ENCODE data around the gene EPS8L2.

EPS8L2 gene
- total RNA-seq: 0.31 to 3.6 (median 1.8) reads per million in 17 experiments

DNA sequence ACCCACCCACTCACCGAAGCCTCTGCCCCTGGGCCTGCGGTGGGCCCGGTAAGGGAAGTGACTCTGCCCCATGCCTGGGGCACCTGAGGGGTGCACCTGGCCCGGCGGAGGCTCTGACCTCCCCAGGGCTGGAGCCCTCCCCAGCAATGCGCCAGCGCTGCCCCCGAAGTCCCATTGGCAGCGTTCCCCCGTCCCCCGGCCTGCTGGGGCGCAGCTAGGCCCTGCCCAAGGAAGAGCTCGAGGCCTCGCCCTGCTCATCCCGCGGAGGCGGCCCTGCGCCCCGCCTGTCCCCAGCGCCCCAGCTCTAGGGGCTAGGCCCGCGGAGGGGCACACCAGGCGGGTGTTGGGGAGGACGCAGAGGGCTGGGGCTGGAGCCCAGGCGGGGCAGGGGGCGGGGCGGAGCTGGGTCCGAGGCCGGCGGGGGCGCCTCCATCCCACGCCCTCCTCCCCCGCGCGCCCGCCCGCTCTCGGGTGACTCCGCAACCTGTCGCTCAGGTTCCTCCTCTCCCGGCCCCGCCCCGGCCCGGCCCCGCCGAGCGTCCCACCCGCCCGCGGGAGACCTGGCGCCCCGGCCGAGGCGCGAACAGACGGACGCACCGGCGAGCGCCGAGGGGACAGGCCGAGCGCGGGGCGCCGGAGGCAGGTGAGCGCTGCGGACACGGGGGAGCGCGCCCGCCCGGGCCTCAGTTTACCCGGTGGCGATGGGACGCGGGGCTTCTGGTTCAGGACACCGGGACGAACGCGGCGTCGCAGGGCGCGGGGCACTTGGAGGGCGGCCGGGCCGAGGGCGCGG is at the start of gene EPS8L2:
Gene EPS8L2 (plus strand): TSS at position 586 of the 793 bp plus-strand sequence. CDS start 3,177 bp downstream, outside the sequence.
- peak in 1 of 4 experiments; percentile 44 for DNase-seq

DNA sequence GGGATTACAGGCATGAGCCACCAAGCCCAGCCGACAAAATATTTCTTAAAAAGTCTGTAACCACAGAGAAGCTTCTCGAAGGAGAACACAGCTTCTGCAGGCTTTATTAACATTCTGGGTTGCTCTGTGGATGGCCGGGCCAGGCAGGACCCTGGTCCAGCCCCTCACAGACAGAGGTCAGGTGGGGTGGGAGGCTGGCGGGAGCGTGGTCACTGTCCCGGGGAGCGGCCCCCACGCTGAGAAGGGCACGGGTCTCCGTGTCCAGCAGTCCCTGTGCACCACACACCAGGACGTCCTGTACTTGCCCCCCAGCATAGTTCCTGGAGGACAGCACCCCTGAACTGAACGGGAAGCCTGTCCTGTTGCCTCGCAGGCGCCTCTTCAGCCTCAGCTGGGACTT is 49.6 kb upstream of the EPS8L2 start:
- DNase-seq: no peak

DNA sequence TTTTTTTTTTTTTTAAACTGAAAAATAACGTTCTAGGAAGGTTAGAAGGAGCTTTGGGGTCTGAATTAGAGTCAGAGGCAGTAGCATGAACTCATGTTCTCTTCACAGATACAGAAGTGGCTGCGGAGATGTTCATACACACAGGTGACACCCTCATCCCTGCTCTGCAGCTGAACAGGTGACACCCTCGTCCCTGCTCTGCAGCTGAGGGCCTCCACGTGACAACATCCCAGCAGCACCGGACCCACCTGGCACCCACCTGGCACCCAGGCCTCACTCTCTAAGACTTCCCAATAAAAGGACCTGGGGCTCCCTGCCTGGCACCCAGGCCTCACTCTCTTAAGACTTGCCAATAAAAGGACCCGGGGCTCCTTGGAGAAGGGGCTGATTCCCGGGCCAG is 49.2 kb upstream of the EPS8L2 start:
- no peak for DNase-seq

DNA sequence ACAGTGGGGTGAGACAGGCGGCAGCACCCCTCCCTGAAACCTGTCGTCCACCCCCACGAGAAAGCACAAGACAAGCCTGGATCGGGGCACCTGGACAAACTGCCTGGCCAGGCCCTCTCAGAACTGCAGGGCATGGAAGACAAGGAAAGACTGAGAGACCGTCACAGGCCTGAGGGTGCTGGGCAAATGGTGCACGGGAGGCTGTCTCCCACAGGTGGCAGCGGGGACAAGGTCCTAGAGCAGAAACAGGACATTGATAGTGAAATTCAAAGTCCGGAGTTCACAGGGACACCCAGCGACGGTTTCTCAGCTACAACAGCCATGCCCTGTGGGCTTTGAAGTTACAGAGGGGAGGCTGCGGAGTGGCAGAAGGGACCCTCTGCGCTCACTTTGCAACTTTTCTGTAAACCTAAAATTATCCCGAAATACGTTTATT is 48.3 kb upstream of the EPS8L2 start:
- DNase-seq: no peak

DNA sequence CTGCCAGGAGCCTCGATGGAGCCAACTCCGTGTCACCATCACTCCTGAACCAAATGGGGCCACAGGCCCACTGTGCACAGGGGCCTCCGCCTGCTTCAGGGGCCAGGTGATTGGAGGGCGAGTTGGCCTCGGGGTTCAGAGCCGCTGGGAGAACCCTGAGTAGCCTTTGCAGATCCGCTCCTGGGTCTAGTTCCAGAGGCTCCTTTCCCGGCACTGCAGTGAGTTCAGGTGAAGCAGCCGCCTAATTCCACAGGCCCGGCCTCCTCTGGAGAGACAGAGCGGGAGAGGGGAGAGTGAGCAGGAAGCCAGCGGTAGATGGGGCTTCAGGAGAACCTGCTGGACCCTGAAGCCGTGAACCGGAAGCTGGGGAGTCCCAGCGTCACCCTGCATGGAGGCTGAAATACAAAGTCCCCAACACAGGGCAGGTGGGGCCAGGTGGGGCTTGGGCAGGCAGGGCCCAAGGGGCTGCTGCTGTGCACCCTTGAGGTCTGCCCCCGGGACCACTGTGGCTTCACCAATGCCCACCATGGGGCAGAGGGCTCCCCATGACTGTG is 46.4 kb upstream of the EPS8L2 start:
- DNase-seq: no peak

DNA sequence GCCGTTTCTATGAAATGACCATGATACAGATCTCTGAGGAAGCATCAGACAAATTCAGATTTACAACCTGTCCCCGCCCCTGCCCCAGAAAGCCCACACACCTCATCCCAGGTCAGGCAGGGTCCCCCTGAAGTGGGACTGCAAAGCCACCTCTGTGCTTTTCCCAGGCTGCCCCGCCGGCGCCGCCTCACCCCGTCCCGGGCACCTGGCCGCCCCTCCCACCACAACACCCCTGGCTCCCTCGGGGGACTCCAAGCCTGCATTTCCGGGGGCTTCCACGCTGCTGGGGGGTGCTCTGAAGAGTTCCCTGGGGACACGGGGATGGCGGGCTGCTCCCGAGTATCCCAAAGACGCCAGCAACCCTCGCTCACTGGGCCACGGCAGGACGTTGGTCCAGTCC is 45.8 kb upstream of the EPS8L2 start:
- no peak for DNase-seq

DNA sequence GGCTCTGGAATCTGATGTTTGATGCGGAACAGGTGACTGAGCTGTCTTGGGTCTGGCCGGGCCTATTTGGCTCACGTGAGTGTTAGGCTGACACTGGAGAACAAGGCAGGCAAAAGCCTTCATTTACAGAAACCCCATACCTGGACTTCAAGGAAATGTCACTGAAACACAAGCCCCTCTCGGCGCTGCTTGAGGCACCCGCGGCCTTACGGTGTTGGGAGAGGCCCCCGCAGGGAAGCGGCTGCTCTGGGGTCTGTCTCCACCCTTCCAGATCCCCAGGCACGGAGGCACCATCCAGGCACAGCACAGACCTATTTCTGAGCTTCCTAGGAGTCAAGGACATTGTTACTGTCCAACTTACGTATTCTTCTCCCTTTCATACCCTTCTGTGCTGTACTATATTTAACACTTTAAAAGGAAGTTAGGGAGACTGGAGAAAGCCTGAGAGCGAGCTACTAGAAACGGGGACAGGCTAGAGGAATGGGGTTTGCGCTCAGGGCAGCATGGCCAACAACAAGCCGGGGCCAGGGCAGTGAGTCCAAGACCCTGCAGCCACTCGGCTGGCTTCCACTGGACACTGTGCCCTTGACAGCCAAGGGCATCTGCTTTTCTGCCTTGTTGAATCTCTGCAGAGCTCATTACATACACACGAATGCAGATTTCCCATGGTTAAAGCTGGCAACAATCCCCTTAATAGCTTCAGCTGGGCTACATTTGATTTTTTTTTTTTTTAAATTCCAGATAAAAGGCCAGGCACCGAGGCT is 45.2 kb upstream of the EPS8L2 start:
- no peak for DNase-seq

DNA sequence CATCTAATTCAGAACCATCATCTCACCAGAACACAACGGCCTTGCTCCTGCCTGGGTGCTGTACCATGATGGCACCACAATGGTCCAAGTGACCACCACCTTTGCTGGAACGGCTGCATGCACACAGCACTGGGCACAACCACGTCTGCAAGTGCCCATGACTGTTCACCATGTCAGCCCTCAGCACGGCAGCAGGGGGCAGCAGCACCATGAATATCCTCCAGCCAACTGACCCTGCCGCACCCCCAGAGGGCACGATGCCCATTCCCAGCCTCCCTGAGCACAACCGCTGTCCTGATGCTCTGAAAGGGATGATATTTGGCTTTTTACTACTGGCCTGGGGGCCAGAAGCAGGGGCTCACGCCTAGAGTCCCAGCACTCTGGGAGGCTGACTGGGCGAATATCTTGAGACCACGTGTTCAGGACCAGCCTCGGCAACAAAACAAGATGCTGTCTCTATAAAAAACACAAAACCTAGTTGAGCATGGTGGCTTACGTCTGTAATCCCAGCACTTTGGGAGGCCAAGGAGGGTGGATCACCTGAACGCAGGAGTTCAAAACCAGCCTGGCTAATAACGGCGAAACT is 43.2 kb upstream of the EPS8L2 start:
- DNase-seq: peak; percentile 65 to 79 (median 68)

DNA sequence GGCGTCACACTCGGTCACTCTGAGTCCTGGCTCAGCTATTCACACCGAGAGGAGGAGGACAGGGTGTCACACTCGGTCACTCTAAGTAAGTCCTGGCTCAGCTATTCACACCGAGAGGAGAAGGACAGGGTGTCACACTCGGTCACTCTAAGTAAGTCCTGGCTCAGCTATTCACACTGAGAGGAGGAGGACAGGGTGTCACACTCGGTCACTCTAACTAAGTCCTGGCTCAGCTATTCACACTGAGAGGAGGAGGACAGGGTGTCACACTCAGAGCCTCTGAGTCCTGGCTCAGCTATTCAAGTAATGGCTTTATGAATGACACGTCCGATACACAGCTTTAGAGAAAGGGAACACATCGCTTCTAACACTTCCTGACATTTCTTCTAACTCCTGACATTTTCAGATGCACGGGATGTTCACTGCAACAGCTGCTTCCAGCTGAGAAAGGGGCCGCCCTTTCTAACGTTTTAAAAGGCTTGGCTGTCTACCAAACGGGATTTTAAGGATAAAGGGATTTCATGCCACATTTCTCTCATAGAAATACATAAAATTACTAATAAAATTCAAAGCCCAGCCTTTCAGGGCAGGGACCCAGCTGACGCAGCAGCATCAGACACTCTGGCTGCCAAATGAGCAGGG is 40.8 kb upstream of the EPS8L2 start:
- DNase-seq: no peak

DNA sequence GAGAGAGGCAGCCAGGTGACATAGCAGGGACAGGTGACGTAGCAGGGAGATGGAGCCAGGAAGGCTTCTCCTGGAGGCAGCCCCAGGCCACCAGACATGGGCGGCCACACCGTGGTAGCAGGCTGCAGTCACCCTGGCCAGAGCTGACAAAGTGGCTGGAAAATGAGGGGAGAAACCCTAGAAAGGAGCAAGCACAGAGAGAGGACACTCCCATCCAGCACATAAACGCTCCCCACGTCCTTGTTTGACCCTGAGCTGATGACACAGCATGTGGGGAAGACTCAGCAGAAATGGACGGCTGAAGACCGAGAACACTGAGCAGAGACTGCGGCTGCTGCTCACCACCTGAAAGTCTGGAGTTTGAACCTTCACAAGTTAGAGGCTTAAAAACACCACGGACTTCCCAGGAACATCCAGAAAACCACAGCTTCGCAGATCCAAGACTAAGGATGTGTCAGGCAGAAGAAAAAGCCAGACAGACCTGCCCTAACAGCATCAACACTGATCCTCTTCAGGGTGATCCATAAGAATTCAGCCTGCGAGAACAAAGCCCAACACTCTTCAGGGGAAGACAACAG is 40.2 kb upstream of the EPS8L2 start:
- peak; percentile 8 to 44 (median 32) for DNase-seq

DNA sequence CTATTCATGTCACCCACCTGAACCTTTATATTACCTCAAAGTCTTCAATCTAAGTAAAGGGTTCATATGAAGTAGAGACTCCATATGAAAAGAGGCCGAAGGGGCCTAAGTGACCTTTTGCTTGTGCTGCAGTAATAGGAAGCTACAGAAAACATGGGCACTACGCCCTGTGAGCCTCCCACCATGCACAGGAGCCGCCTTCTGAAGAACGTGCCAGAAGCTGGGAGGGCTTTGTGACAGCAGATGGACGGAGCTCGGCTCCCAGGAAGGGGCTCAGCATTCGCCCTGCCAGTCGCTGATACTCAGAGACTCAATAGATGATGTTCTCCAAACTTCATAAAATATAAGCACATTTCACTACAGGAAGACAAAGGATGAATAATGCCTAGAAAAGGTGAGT is 32.2 kb upstream of the EPS8L2 start:
- no peak for DNase-seq

DNA sequence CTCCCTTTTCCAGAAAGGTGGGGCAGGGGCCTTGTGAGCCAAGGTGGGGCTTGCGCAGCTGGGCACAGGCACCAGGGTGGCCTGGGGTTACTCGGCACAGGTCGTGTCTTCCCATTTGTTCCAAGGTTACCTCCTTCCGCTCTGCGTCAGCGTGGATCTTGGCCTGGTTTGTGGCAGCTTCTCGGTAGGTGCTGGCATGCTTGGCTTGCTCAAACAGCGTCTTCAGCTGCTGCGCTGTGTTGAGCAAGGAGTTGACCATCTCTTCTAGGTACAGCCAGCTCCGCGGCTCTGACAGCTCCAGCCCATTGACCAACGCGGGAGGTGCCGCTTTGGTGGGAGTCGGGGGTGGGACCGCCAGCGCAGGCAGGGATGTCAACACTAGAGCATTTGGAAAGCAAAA is 31.6 kb upstream of the EPS8L2 start:
- no peak for DNase-seq

DNA sequence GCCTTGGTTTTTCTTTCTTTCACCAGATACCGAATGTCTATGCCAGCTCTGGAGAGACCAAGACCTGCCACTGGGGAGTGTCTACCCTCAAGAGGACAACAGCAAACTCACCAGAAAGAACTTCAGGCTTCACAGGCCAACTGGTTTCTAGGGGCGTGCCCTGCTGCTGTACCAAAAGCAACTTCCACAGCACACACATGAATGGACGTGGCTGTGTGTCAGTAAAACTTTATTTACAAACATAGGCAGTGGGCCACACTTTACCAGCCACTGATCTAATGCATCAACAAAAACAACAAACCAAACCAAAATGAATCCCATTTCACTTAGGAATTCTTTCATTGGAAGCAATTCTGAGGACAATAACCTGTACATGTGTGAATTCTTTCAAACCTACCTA is 27.7 kb upstream of the EPS8L2 start:
- no peak for DNase-seq

DNA sequence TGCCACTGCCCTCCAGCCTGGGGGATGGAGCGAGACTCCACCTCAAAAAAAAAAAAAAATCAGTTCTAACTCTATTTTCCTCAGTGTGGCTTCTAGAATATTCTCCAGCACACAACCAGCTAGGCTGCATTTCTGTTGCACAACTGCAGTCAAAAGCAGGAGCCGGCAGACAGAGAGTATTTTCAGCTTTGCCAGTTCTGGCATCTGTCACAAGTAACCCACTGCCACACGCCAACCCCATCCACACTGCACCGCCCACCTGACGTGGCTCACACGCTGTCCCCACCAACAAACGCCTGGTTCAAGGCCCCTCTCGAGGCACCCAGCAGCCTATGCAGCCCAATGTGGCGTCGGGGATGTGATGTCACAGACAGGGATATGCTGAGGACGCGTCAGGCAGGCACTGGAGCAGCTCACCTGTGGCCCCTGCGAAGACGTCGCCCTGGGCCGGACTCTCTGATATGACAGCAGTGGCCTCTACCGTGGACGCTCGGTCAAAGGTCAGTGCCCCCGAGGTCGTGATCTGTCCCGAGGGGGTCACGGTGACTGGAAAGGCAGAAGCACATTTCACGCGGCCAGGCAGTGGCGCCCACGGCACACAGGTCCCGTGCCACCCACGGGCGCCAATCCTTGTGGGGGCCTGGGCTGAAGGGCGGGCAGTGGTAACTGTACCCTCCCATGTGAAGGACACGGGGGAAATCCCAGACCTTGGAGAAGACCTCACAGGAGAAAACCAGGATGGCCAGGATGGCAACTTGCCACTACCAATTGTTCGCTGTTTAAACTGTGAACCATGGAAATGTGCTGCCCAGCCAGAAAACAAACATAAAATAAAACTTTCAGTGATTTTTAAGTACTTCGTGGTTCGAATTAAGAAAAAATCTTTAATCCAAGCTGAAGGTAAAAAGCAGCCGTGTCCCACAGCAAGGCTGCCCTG is 26.5 kb upstream of the EPS8L2 start:
- DNase-seq: no peak

DNA sequence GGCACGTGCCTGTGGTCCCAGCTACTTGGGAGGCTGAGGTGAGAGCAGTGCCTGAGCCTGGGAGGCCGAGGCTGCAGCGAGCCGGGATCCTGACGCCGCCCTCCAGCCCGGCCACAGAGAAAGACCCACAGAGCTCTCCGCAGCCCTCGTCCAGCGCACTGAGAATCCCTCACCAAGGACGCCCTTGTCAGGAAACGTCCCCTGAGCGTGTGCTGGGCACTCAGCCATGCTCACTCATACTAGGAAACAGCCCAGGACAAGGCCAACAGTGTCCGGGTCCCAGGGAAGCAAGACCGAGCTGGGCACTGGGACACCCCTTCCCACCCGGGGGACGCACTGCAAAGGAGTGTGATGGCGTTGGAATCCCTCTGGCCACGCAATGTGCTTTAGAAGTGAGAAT is 25.6 kb upstream of the EPS8L2 start:
- no peak for DNase-seq

DNA sequence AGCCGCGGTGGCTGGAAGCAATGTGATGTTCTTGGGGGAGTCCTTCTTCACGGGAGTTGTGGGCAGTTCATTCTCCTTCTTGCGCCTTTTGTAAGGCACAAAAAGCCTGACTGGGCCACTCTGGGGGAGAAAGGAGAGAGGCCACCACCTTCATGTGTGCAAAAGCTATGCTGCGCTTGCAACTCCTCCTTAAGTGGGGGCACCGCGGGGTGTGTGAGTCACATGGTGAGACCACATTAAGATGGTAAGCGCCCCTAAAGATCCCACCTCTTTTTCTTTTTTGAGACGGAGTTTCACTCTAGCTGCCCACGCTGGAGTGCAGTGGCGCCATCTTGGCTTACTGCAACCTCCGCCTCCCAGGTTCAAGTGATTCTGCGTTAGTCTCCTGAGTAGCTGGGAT is 25.1 kb upstream of the EPS8L2 start:
- DNase-seq: no peak

DNA sequence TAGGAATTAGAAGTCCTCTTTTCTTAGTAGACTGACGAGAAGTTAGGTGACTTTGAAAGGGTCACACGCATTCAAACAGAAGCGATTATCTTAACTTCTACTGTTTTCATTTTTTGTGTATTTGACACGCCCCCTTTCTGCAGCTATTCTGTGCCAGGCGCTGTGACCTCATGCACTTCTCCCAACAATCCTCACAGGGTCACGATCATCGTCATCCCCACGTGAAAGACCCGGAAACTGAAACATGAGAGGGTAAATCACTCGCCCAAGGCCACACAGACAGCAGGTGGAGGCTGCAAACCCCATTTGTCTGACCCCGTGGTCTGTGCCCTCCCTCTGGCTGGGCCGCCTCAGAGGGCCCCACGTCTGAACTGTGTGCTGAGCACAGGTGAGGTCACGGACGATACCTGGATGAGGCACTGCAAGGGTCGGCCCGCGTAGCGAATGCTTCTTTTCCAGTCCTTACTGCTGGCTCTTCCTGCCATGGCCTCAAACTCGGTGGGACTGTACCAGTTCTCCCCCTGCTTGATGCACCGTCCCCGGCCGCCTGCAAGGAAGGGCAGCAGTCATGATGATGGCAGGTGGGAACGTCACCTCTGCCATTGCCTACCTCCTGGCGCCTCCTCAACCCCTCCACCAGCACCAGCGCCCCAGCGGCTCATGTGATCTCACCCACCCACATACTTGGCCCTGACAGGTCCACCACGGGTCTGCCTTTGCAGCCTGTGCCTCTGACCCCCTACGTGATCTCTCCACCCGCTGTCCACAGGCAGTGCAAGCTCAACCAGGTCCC is 19.4 kb upstream of the EPS8L2 start:
- no peak for DNase-seq

DNA sequence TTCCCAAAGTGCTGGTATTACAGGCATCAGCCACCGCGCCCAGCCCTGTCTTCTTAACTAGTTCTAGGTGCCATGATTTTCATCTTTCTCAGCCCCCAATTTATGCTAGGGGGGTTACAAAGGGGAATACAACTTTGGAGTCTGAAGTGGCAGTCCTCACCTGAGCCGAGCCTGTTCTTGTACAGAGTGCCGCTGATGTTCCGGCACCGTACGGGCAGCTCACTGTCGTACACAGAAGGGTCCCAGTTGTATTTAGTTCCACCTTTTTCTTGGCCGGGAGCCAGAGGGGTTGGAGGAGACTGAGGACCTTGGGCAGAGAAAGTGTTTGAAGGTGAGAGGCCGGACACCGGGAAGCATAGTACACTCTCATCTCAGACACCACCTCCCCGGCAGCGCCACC is 18.3 kb upstream of the EPS8L2 start:
- no peak for DNase-seq

DNA sequence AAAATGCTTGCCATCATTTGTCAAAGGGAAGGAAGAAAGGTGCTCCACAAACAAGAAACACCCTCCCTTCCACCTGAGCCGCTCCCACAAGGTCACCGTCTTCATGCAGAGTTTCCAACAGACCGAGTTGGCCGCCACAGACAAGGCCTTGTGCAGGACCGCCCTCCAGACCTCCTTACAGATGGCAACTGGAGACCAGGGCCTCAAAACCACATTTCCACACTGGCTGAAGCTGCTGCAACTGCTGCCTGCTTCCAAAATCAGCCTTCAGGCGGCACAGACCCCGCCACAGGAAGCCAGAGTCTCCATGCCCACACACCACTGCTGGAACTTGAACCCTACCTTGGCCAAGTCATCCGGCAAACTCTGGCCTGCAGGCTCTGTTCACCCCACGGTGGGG is 17.4 kb upstream of the EPS8L2 start:
- DNase-seq: no peak

DNA sequence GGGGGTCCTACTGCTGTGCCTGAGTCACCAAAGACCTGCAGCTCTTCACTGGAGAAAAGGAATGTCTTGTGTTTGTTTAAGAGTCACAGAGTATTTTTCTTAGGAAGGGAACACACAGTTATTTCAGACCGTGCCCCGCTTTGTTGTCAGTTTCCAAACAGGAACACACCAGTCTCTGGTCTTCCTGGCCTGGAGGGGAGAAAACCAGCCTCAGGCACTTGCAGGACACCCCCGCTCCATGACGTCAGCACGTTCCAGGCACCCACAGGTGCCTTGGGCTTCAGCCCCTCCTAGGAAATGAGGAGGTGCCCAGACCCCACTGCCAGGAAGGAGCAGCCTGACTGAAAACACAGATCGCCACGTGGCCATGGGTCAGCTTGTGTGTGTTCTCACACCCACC is 16.4 kb upstream of the EPS8L2 start:
- DNase-seq: no peak
